SK-N-SH treated with all-trans-retinoic acid at 6 μM for 48 hours (cell line): ENCODE measurements around the gene GMEB2.
"Not testable (repeated sequence)": the region's sequence is repeated elsewhere in the genome, so short reads cannot be mapped to it uniquely, and the experiment has no call there.

ENCODE experiments used
- ATAC-seq: fragments of 200-7000 bp; cut with Tn5 transposase; 3 replicates; pipeline ENCODE4 v1.9.1; 2020; ENCODE audit warnings: mild to moderate bottlenecking, moderate library complexity
- ARNTL ChIP-seq: fragments of 450-650 bp; formaldehyde crosslinking; IDR thresholded peaks from 2 replicates; pipeline ENCODE4 v1.5.0; 2020; ENCODE audit warnings: low read depth, mild to moderate bottlenecking, moderate library complexity, borderline replicate concordance
- BACH2 ChIP-seq: fragments of 250-450 bp; sonication (Bioruptor Pico); IDR thresholded peaks from 2 replicates; pipeline ENCODE4 v1.9.0; 2021; ENCODE audit warnings: mild to moderate bottlenecking, borderline replicate concordance
- CSDC2 ChIP-seq: fragments of 250-450 bp; sonication (Bioruptor Pico); IDR thresholded peaks from 2 replicates; pipeline ENCODE4 v1.5.0; 2020; ENCODE audit warnings: mild to moderate bottlenecking, moderate library complexity
- CSRNP3 ChIP-seq: fragments of 250-450 bp; sonication (Bioruptor Pico); IDR thresholded peaks from 2 replicates; pipeline ENCODE4 v1.5.1; 2021; ENCODE audit warnings: mild to moderate bottlenecking, moderate library complexity
- ESRRG ChIP-seq: fragments of 250-450 bp; sonication (Bioruptor Pico); IDR thresholded peaks from 2 replicates; pipeline ENCODE4 v1.6.1; 2021; ENCODE audit warnings: mild to moderate bottlenecking
- GLIS3 ChIP-seq: fragments of 250-450 bp; sonication (Bioruptor Pico); IDR thresholded peaks from 2 replicates; pipeline ENCODE4 v1.5.0; 2020; ENCODE audit warnings: mild to moderate bottlenecking, moderate library complexity
- OSR1 ChIP-seq: fragments of 250-450 bp; sonication (Bioruptor Pico); IDR thresholded peaks from 2 replicates; pipeline ENCODE4 v1.8.0; 2022; ENCODE audit warnings: moderate library complexity, mild to moderate bottlenecking, inconsistent platforms
- PPARA ChIP-seq: fragments of 250-450 bp; sonication (Bioruptor Pico); IDR thresholded peaks from 2 replicates; pipeline ENCODE4 v1.5.0; 2020; ENCODE audit warnings: mild to moderate bottlenecking, borderline replicate concordance
- RARB ChIP-seq: fragments of 250-450 bp; sonication (Bioruptor Pico); IDR thresholded peaks from 2 replicates; pipeline ENCODE4 v1.8.0; 2021; ENCODE audit warnings: mild to moderate bottlenecking, moderate library complexity
- SNAI2 ChIP-seq: fragments of 250-450 bp; sonication (Bioruptor Pico); IDR thresholded peaks from 2 replicates; pipeline ENCODE4 v1.5.0; 2020; ENCODE audit warnings: mild to moderate bottlenecking, moderate library complexity
- TOX ChIP-seq: fragments of 250-450 bp; sonication (Bioruptor Pico); IDR thresholded peaks from 2 replicates; pipeline ENCODE4 v1.8.0; 2021; ENCODE audit warnings: mild to moderate bottlenecking, moderate library complexity, borderline replicate concordance
- TSHZ2 ChIP-seq: fragments of 250-450 bp; sonication (Bioruptor Pico); IDR thresholded peaks from 2 replicates; pipeline ENCODE4 v1.5.0; 2020; ENCODE audit warnings: mild to moderate bottlenecking, moderate library complexity
- ZC3H10 ChIP-seq: fragments of 250-450 bp; sonication (Bioruptor Pico); IDR thresholded peaks from 2 replicates; pipeline ENCODE4 v1.5.1; 2021; ENCODE audit warnings: mild to moderate bottlenecking, moderate library complexity
- ZFP3 ChIP-seq: fragments of 250-450 bp; sonication (Bioruptor Pico); IDR thresholded peaks from 2 replicates; pipeline ENCODE4 v1.5.0; 2020; ENCODE audit warnings: mild to moderate bottlenecking, moderate library complexity
- ZFP30 ChIP-seq: fragments of 450-650 bp; formaldehyde crosslinking; IDR thresholded peaks from 2 replicates; pipeline ENCODE4 v1.5.0; 2022; ENCODE audit warnings: mild to moderate bottlenecking, moderate library complexity
- ZNF565 ChIP-seq: fragments of 450-650 bp; formaldehyde crosslinking; conservative IDR thresholded peaks from 2 replicates; pipeline ENCODE4 v1.5.0; 2020; ENCODE audit warnings: low read depth, mild to moderate bottlenecking, moderate library complexity
- ZNF70 ChIP-seq: fragments of 450-650 bp; formaldehyde crosslinking; IDR thresholded peaks from 2 replicates; pipeline ENCODE4 v1.5.0; 2020; ENCODE audit warnings: mild to moderate bottlenecking, moderate library complexity
- ZNF8 ChIP-seq: fragments of 450-650 bp; formaldehyde crosslinking; IDR thresholded peaks from 2 replicates; pipeline ENCODE4 v1.5.0; 2020; ENCODE audit warnings: mild to moderate bottlenecking, moderate library complexity
- TF ChIP-seq, protein P1 (sequence below): fragments of 250-450 bp; sonication (Bioruptor Pico); IDR thresholded peaks from 2 replicates; pipeline ENCODE4 v1.8.0; 2021; ENCODE audit warnings: low read depth, mild to moderate bottlenecking, moderate library complexity, borderline replicate concordance
- TF ChIP-seq, protein P2 (sequence below): fragments of 250-450 bp; sonication (Bioruptor Pico); IDR thresholded peaks from 2 replicates; pipeline ENCODE4 v1.5.1; 2020; ENCODE audit warnings: low read depth, mild to moderate bottlenecking, moderate library complexity

The GMEB2 gene

GRCh38 chr20:63560856-63561609 is 65.9 kb downstream of the GMEB2 start:
- ATAC-seq: no peak
- TF ChIP-seq ZNF8 (CRISPR knock-in tag): no peak
- no peak for TF ChIP-seq ZFP3 (CRISPR knock-in tag)
- TF ChIP-seq ZNF565: no peak
- TF ChIP-seq BACH2 (CRISPR knock-in tag): no peak
- TF ChIP-seq ESRRG (CRISPR knock-in tag): no peak
- no peak for TF ChIP-seq ZFP30
- TF ChIP-seq, protein P1, sequence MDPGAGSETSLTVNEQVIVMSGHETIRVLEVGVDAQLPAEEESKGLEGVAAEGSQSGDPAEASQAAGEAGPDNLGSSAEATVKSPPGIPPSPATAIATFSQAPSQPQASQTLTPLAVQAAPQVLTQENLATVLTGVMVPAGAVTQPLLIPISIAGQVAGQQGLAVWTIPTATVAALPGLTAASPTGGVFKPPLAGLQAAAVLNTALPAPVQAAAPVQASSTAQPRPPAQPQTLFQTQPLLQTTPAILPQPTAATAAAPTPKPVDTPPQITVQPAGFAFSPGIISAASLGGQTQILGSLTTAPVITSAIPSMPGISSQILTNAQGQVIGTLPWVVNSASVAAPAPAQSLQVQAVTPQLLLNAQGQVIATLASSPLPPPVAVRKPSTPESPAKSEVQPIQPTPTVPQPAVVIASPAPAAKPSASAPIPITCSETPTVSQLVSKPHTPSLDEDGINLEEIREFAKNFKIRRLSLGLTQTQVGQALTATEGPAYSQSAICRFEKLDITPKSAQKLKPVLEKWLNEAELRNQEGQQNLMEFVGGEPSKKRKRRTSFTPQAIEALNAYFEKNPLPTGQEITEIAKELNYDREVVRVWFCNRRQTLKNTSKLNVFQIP (CRISPR knock-in tag): no peak
- no peak for TF ChIP-seq TOX (CRISPR knock-in tag)
- TF ChIP-seq, protein P2, sequence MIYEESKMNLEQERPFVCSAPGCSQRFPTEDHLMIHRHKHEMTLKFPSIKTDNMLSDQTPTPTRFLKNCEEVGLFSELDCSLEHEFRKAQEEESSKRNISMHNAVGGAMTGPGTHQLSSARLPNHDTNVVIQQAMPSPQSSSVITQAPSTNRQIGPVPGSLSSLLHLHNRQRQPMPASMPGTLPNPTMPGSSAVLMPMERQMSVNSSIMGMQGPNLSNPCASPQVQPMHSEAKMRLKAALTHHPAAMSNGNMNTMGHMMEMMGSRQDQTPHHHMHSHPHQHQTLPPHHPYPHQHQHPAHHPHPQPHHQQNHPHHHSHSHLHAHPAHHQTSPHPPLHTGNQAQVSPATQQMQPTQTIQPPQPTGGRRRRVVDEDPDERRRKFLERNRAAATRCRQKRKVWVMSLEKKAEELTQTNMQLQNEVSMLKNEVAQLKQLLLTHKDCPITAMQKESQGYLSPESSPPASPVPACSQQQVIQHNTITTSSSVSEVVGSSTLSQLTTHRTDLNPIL (CRISPR knock-in tag): no peak
- no peak for TF ChIP-seq RARB (CRISPR knock-in tag)
- no peak for TF ChIP-seq GLIS3 (CRISPR knock-in tag)
- TF ChIP-seq OSR1: no peak
- TF ChIP-seq CSDC2 (CRISPR knock-in tag): no peak

DNA sequence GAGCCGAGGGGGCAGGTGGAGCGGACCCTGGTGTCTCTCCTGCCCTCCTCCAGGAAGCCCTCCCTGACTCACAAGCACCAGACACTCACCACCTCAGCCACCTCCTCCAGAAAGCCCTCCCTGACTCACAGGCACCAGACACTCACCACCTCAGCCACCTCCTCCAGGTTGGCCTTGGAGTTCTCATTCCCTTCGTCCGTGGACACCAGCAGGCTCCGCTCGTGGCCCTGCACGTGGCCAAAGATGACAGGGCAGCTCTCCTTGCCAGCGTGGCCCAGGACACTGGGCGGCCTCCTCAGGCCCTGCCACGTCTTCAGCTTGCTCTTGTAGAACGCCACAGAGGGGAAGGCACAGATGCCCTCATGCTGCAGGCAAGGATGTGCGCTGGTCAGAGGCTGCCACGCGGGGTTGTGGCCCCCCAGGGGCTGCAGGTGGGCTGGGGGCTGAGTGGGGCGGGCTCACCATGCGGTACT is 66.5 kb downstream of the GMEB2 start:
- TF ChIP-seq, protein P2 (CRISPR knock-in tag): no peak
- TF ChIP-seq ESRRG (CRISPR knock-in tag) (no peak), BACH2 (CRISPR knock-in tag) (no peak), ZNF565 (no peak), CSDC2 (CRISPR knock-in tag) (no peak), ZNF70 (CRISPR knock-in tag) (no peak), SNAI2 (no peak), ZC3H10 (CRISPR knock-in tag) (no peak), TSHZ2 (no peak), PPARA (no peak), GLIS3 (CRISPR knock-in tag) (no peak), ZFP30 (no peak), ZFP3 (CRISPR knock-in tag) (no peak), OSR1 (no peak), CSRNP3 (CRISPR knock-in tag) (no peak), ARNTL (CRISPR knock-in tag) (no peak), ZNF8 (CRISPR knock-in tag) (no peak), RARB (CRISPR knock-in tag) (no peak), TOX (CRISPR knock-in tag) (no peak)
- TF ChIP-seq, protein P1 (CRISPR knock-in tag): no peak
- ATAC-seq: no peak

GRCh38 chr20:63559485-63560332 is 67.2 kb downstream of the GMEB2 start:
- ATAC-seq: not testable (repeated sequence)
